GM21529 (cell line): ENCODE measurements around the gene RB1.
"Not testable (repeated sequence)": the region's sequence is repeated elsewhere in the genome, so short reads cannot be mapped to it uniquely, and the experiment has no call there.

Source experiments
- ATAC-seq: cut with Tn5 transposase; IDR thresholded peaks from one replicate; pipeline ENCODE4 v1.9.1; 2021; ENCODE audit not compliant: unreplicated experiment

The RB1 gene

DNA sequence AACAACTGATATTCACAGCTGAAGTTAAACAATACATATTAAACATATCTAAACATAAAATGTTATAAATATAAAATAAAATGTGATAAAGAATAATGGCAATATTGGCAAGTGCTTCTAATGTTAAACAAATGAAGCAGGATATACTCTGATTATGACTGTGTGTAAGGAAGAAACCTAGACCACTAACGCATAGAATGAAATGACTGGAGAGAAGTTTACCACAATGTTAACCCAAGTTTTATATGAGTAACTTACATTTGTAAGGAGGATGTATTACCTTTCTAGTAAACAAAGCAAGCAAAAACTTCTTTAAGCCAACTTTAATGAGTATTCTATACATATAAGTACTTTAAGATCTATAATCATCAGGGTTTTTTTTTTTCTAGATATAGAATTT is 43.0 kb downstream of the RB1 start:
- ATAC-seq = no peak

DNA sequence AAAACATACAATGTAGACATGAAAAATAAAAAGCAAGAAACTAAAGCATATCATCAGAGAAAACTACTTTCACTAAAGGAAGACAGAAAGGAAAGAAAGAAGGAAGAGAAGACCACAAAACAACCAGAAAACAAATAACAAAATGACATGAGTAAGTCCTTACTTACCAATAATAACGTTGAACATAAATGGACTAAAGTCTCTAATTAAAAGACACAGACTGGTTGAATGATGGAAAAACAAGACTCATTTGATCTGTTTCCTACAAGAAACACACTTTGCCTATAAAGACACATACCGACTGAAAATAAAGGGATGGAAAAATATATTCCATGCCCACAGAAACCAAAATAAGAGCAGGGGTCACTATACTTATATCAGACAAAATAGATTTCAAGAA is 46.0 kb downstream of the RB1 start:
- ATAC-seq = no peak

DNA sequence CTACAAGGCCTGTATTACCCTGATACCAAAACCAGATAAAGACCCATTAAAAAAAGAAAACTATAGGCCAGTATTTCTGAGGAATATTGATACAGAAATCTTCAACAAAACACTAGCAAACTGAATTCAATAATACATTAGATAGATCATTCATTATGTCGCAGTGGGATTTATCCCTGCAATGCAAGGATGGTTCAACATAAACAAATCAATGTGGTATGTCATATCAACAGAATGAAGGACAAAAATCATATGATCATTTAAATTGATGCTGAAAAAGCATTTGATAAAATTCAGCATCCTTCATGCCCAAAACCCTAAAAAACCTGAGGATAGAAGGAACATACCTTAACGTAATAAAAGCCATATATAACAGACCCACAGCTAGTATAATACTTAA is 50.0 kb downstream of the RB1 start:
- ATAC-seq = no peak

DNA sequence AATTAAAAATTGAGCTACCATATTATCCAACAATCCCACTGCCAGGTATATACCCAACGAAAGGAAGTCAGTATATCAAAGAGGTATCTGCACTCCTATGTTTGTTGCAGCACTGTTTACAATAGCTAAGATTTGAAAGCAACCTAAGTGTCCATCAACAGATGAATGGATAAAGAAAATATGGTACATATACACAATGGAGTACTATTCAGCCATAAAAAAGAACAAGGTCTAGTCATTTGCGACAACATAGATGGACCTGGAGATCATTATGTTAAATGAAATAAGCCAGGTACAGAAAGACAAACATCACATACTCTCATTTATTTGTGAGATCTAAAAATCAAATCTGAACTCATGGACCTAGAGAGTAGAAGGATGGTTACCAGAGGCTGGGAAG is 52.0 kb downstream of the RB1 start:
- not testable (repeated sequence) for ATAC-seq

DNA sequence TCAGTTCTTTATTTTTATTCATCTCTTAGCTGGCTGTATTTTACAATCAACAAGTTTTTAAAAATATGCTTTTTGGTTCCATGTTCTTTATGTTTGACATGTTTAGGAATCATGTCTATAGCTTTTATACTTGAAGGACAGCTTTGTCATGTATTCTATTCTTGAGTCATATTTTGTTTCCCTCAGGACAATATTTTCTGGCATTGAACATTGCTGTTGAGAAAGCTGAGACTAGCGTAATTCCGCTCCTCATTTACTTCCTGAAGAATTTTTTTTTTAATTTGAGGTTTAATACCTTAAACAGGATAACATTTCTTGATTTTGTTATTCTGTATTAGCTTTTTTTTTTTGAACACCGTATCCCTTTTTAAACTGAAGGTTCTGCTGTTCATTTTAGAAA is 53.2 kb downstream of the RB1 start:
- ATAC-seq = no peak

DNA sequence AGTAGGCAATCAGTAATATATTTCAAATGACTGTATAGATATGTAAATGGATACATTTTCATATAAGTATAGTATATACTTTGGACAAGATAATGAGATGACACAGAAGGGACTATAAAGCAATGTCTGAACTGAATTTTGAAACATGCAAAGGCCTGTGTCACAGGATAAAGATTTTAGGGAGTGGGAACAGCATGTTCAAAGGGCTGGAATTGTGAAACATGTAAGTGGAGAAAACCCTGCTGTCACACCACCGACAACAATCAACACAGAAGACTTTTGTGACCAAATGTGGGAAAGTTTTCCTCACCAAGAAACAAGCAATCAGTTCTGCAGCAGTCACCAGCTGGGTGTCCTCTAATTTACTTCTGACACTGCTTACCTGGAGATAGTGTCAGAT is 66.4 kb downstream of the RB1 start:
- no peak for ATAC-seq

DNA sequence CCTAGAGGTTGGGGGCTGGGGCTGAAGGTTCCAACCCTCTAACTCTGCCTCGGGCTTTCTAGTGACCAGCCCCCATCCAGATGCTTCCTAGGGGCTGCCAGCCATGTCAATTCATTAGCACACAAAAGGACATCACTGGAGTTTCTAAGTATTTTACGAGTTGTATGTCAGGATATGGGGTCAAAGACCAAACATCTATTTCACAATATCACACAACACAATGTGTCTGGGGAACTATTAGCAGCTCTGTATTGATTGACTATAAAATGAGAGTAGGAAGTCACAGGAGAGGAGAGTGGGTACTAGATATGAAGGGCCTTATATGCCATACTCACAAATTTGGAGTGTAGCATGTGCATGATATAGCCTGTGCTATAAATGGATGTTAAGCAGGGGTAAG is 67.3 kb downstream of the RB1 start:
- ATAC-seq = no peak

DNA sequence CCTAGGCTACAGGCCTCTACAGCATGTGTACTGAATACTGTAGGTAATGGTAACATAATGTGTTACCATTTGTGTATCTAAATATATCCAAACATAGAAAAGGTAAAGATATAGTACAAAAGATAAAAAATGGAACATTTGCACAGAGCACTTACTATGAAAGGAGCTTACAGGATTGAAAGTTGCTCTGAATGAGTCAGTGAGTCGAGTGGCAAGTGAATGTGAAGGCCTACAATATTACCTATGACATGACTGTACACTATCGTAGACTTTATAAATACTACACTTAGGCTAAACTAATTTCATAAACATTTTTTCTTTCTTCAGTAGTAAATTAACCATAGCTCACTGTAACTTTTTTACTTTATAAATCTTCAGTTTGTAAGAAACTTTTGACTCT is 74.3 kb downstream of the RB1 start:
- no peak for ATAC-seq

DNA sequence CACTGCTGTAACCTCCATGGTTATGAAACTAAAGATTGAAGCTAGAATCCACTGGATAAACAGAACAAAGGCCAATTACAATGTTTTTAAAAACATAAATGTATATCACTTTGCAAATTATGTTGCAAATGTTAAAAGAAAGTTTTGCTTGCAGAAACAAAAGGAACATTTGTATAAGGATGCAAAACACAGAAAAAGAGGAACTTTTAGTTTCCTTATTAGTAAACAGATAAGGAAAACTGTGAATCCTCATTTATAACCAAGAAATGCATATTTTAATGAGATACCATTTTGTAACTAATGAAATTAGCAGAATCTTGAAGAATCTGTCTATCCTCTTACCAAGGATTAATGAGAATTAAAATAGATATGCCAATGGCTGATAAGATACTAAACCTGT is 77.0 kb downstream of the RB1 start:
- ATAC-seq = no peak

DNA sequence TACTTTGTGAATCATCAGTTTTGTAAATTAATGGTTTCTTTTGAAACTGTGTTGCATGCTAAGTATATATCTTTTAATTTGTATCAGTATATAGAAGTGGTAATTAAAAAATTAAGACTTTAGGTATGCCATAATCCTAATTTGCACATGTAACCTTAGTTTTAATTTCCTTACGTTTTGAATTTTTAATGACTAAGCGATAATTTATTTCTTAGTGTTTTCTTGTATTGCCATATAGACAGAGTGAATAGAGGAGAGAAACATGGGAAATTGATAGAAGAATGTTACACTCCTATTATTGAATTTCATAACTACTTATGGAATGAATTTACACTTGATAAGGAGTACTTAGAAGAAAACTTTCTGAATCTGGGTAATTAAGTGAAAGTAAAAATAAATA is 79.8 kb downstream of the RB1 start:
- ATAC-seq = no peak

DNA sequence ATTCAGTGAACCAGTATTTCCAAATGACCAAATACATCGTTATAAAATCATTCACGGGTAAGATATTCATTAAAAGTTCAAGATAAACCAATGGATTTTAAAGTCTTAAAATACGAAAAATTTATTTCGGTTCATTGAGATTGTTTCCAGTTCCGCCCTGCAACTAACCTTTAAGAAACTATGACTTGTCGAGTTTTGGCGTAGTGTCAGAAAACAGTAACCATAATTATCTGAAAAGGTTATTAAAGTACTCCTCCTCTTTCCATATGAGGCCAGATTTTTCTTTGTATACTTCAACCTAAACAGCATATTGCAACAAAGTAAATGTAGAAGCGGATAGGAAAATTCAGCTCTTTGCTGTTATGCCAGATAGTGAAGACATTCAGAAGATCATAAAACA is 83.3 kb downstream of the RB1 start:
- no peak for ATAC-seq

DNA sequence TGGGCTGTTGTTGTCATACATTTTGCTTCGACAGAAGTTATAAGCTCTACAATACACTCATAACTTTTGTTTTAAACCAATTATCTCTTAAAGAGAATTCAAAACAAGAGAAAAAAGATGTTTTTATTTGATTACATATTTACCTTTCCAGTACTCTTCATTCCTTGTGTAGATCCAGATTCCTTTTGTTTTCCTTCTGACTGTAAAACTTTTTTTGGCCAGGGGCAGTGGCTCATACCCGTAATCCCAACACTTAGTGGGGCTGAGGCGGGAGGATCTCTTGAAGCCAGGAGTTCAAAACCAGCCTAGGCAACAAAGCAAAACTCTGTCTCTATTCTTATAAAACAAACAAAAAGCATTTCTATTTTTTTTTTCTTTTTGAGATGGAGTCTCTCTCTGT is 87.7 kb downstream of the RB1 start:
- no peak for ATAC-seq

DNA sequence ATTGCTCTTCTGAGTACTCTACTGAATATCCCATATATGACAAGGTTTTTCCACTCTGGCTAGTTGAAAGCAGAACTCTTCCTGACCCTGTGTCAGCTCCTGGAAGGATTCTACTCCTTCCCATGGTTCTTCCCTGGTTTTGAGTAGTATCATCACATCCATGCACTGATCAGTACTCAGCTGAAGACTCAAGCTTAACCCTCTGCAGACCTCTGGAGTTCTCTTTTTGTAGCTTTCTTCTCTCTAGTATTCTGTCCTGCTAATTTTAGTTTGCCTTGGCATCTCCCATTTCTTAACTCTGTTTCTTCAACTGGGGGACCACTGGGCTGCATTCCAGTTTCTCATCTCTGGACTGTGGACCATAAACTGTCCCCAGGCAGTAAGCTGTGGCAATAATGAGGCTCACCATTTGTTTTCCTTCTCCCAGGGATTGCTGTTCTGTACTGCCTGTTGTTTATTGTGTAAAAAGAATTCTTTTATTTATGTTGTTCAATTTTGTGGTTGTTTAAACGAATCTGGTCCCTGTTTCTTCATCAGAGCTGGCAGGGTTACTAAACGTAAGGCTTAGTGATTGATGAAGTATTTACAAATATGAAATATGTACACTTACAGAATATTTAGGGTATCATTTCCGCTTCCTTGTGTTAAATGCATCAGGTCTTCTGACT is 89.6 kb downstream of the RB1 start:
- ATAC-seq = no peak

DNA sequence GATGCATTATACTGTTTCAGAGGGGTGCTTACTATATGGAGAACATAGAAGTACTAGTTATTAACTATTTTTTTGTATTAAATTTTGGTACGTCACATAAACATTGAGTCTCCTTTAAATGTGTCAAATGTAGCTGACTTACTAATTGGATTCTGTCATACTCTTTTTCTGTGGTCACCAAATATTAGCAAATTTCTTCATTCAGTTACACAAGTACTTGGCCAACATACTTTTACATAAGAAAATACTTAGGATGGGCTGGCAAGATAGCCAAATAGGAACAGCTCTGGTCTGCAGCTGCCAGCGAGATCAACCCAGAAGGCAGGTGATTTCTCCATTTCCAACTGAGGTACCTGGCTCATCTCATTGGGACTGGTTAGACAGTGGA is 90.1 kb downstream of the RB1 start:
- no peak for ATAC-seq

DNA sequence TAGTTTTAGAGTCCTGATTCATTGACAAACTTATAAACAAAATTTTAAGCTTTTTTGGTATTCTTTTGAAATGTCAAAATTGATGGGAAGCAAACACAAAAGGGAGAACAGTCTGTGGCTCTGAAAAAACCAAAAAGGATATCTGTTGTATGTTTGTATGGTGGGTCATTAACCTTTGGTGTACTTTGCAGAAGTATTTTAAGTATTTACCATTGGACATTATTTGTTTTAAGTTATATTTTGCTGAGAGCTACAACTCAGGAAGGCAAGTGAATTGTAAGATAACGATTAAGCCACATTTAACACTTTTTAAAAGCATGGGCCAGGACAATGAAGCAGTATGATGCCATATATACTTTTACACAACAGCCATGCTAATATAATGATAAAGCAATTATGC is 94.2 kb downstream of the RB1 start:
- ATAC-seq = no peak

DNA sequence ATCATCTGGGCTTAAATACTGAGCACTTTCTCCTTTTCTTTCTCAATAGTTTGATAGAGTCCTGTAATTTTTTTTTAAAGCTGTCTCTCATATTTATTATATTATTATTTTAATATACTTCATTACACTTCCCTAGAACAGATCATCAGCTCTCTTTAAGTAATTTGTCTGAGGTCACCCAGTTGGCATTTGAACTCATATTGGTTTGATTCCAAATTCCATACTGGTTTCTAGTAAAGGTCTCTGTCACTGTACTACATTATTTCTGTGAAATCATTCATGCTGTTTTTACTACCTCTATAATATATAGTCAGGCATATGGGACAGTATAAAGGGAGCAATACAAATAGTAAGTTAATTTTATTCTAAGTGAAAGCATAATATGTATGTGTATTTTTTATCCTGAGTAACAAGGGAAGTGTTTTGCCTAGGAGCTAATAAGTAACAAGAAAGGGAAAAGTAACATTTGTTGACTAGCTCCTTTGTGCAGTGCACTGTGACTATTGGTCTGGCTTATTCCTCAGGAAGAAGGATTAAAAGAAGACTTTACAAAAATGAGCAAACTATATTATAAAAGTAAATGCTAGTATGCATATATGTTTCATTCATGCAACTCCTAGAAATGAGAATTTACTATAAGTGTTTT is 95.0 kb downstream of the RB1 start:
- ATAC-seq = no peak

DNA sequence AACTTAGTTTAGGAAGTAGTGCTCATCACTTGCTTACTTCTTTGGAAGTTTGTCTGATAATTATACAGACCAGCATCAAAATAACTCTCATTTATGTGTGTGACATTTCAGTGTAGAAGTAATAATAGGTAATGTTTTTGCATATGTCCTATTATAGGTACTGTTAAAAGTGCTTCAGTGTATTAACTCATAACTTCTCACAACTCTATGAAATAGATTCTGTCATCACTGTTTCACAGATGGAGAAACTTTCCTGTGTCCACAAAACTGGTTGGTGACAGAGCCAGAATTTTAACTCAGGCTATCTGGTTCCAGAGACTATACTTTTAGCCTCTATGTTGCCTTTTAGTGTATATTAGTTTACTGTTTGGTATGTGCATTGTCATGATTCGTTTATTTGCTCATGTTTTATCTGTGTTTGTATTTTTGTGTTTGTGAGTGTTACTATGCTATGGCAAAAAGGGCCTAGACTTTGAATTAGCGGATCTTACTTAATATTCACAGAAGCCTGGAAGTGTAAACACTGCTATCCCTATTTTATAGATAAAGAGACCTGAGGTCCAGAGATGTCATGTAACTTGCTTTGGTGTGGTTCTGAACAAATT is 96.6 kb downstream of the RB1 start:
- ATAC-seq = no peak

DNA sequence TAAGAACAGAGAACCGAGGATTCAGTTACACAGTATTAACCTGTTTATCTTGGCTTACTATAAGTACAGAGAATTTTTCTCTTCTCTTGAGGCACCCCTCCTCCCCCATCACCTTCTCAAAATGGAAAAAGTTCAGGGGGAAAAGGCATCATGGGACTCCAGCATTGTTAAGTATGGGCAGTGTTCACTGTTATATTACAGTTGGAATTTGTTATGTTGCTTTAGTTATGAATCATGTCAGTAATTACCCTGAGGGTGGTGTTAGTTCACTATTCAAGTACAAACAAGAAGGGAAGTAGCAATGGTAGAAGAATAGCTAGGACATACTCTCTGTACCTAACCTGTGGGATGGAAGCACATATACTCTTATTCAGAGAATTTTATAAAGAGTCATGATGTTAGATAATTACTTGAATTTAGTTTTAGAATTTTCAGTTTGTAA is 97.3 kb downstream of the RB1 start:
- ATAC-seq = peak; percentile 65

DNA sequence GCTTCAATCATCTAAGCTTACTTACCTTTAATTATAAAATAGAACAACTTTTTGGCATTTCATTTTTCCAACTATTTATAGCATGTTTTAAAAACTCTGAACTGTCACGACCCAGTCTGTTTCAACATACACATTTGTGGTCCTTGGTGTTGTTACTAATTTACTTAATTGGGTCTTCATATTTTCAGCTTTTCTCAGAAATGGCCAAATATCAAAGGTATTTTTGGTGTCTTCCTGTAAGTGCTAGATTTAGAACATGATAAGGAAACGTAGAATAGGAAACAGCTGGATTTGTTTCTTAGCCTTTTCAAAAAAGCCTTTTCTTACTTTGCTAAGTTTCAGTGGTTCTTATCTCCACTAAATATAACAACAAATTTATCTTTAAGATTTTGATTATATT is 97.9 kb downstream of the RB1 start:
- no peak for ATAC-seq

DNA sequence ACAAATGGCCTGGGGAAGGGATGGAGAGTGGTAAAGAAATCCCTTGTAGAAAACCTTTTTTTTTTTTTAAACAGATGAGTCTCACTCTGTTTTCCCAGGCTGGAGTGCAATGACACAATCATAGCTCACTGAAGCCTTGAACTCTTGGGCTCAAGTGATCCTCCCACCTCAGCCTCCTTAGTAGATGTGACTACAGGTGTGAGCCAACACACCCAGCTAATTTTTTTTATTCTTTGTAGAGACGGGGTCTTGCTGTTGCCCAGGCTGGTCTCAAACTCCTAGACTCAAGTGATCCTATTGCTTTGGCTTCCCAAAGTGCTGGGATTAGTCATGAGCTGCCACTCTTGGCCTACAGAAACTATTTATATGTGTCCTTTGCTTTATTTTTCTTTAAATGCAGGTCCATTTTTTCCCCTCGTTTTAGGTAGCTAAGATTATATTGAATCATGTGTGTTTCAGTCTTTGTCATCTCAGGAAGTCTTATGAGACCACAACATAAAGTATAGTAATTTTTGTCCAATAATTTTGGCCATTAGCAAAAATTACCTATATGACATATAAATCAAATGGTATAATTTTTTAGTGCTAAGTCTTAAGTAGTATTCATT is 98.9 kb downstream of the RB1 start:
- no peak for ATAC-seq

DNA sequence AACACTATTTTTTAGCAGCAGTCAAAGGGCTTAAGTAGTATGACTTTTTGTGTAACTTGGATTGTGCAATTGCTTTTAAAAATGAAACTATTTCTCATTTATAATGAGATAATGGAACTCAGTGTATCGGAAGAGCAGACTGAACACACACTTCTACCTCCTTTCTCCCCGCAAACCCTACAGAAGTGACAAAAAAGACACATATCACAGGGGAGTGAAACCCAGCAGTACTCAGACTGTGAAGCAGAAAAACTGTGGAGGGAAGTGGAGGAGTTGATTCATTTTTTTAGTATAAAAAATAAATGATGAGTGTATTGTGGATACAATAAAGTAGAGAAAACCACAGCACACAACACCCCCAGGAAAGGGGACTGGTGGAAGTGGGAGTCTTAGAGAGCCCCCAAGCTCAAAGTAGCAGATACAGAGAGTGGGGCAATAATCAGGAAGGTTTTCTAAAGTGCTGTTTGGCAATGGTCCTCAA is 99.6 kb downstream of the RB1 start:
- no peak for ATAC-seq

DNA sequence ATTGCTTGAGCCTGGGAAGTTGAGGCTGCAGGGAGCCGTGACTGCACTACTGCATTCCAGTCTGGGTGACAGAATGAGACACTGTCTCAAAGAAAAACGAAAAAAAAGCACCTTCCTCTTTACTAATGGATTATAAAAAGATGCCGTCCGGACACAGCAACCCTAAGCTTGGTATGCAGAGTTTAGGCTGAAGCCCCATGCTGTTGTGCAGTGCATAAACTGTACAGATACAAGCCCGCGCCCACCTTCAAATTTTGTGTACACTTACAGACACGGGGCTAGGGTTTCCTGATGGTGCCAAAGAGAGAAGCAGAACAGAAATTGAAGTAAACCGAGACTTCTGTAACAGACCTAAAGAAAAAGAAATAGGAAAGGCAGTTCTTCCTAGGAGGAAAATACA is 100.4 kb downstream of the RB1 start:
- ATAC-seq = no peak
